SW480 (cell line): Measurements from ENCODE around the gene POMGNT2.
"Not testable (repeated sequence)": the region's sequence is repeated elsewhere in the genome, so short reads cannot be mapped to it uniquely, and the experiment has no call there.

Experiments
- DNase-seq: peaks from one replicate; pipeline ENCODE4 v3.0.0-alpha.2; 2016; ENCODE audit warnings: low spot score

POMGNT2 gene

DNA sequence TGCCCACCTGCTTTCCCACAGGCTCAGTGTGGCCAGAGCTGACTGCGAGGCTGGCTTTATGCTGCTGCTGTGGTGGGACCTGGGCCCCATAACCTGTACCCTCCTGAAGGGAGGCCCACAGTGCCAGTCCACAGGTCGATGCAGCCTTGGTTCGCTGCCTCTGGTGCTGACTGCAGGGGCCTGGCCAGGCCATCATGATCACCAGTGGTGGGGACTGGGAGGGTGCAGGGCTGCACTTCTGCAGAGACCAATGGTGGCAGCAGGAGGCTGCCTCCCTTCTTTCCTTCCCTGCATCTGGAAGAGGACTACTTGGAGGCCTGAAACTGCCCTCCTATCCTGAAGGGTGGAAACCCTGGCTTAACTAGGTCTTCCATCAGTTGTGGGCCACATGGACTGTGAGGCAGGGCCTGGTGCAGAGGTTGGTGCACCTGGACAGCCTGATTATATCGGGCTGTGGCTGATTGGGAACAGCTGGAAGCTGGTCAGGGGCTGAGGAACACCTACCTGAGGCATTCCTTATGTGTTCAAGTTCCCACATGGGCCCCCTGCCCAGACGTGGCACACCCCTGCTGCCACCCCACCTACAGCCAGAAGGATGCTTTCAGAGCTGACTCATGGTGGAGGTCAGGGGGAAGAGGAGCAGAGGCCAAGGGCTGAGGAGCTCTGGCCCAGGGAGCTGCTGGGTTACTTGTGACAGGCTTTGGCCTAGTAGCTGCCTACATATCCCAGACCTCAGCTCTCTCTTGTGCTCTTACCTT, 29.8 kb downstream of the POMGNT2 start:
- DNase-seq, result no peak

DNA sequence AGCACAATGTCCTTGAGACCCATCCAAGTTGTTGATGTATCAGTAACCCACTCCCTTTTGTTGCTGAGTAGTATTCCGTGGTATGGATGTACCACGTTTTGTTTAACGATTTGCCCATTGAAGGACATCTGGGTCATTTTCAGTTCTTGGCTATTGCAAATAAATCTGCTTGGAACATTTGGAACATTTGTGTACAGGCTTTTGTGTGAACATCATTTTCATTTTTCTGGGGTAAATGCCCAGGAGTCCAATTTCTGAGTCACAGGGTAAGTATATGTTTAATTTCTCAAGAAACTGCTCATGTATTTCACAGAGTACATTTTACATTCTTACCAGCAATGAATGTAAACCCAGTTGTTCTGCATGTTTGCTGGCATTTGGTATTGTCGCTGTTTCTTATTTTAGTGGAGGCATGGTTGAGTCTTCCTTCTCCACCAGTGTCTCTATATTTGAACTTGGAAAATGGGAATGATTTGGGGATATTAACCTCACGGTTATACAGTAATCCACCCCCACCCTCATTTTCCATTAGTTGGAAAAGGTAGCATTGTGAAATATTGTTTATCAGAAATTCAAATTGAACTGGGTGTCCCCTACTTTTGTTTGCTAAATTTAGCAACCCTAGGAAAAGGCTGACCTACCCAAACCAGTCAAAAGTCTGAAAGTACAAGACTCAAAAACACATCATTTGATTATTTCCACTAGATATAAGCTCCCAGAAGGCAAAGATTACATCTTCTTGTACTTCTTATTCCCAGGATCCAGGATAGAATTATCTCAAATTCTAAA, 30.8 kb downstream of the POMGNT2 start:
- DNase-seq, result no peak

- DNase-seq, result no peak
Observed at GRCh38 chr3:43074482-43074881, 31.4 kb downstream of the POMGNT2 start.

GRCh38 chr3:43073836-43074220, 32.1 kb downstream of the POMGNT2 start:
- DNase-seq, result no peak

DNA sequence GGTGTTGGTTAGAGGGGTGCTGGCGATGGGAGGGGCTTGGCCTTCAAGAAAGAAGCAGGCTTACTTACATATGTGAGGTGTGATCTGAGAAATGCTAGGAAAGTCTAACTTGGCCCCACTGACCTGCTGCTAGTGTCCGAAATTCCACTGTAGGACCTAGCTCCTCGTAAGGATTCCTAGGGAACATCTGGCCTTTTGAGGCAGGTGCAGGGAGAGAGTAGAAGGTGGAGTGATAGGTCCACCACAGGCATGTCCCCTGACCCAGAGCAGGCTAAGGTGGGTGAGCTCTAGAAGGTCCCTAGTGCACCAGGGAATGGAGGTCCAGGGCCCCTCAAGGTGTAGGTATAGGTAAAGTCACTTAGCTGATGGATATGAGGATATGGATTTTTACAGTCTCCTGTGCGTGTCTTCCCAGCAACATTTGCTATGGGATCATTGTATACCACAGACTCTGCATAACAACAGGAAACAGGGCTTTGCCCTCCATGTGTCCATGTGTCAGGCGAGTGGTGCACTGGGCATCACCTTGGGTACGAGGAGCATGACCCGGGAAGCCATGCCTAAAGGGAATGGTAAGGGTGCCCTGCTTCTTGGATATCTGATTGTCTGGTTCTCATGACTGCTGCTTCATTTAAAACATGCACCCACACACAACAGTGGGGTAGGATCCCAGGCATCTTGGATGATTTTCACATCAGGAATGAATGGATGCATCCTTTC, 32.6 kb downstream of the POMGNT2 start:
- DNase-seq, result no peak

DNA sequence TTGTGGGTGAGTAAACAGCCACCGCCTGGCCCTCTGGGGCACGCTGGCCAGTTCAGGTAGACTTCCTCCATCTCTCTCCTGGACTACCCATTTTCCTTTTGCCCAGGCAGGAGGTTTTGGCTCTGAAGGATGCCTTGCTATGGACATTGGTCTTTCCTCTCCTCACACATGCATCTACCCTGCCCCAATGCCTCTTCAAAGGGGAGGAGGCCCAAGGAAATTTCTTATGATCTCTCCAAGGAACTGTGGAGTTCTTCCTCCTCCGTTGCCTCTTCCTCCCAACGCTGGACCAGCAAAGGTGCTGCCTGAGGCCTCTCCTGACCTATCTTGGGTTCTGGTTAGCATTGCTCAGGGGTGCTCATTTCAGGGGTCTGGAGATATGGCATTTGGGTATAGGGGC, 33.5 kb downstream of the POMGNT2 start:
- DNase-seq, result no peak

DNA sequence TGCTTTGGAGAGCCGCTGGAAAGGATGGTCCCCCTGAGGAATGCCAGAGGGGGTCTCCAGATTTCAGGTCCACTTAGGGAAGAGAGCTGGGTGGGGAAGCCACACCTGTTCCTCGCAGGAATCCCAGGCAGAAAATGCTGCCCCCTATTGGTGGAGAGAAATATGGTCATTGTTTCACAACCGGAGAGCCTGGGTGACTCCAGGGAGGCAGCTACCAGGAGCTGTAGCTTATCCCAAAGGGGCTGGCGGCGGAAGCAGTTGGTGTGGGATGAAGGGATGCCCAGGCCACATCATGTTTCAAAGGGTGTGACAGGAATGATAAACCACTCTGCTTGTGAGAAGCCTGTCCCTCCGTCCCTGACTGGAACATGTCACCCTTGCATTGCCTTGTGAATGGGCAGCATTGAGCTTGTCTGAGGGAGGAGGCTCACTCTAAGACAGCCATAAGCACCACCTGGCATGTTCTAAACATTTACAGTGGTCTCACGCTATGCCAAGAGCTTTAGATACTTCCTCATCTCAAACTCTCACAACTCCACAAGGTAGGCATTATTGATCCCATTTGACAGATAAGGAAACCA, 34.5 kb downstream of the POMGNT2 start:
- DNase-seq, result no peak

DNA sequence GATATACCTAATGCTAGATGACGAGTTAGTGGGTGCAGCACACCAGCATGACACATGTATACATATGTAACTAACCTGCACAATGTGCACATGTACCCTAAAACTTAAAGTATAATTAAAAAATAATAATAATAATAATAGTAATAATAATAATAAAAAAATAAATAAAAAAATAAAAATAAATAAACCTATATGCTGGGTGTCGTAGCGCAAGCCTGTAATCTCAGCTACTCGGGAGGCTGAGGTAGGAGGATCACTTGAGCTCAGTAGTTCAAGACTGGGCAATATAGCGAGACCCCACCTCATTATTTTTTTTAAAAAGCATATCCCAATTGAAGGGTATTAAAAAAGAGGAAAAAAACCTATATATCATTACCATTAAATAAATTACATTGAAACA, 35.2 kb downstream of the POMGNT2 start:
- DNase-seq, result not testable (repeated sequence)

DNA sequence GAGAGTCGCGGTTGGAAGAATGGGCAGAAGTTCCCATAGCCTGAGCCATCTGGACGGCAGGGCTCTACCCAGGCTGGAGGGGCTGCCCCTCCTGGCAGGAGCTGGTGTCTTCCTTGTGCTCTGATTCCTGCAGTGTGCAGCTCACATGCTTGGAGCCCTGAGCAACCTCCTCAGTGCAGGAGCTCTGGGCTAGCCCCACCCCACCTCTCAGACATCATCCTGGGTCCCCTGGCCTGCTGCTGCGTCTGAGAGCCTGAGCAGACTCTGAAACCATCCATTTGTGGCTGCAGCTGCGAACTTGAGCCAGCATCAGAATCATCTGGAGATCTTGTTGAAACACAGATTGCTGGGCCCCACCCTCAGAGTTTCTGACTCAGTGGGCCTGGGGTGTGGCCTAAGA, 42.8 kb downstream of the POMGNT2 start:
- no peak for DNase-seq

DNA sequence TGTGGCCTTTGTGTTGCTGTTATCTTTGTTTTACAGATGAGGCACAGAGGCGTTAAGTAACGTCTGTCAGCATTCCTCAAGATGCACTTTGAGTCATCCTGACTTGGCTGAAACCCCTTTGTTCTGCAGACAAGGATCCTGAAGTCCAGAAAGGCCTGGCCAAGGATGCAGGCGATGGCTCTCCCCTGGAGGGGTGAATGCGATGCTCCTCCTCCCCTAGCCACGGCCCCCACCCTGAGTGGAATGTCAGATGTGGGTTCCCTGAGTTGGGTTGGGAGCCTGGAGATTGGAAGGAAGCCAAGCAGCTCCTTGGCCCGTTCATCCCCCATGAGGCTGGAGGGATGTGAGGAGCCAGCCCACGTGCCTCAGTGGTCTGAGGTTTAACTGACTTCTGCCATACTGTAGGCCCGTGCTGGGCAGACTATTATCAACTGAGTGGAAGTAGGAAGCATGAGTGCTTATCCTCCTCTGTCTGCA, 43.3 kb downstream of the POMGNT2 start:
- no peak for DNase-seq

- DNase-seq, result no peak
Observed at GRCh38 chr3:43062040-43062563, 43.8 kb downstream of the POMGNT2 start.

DNA sequence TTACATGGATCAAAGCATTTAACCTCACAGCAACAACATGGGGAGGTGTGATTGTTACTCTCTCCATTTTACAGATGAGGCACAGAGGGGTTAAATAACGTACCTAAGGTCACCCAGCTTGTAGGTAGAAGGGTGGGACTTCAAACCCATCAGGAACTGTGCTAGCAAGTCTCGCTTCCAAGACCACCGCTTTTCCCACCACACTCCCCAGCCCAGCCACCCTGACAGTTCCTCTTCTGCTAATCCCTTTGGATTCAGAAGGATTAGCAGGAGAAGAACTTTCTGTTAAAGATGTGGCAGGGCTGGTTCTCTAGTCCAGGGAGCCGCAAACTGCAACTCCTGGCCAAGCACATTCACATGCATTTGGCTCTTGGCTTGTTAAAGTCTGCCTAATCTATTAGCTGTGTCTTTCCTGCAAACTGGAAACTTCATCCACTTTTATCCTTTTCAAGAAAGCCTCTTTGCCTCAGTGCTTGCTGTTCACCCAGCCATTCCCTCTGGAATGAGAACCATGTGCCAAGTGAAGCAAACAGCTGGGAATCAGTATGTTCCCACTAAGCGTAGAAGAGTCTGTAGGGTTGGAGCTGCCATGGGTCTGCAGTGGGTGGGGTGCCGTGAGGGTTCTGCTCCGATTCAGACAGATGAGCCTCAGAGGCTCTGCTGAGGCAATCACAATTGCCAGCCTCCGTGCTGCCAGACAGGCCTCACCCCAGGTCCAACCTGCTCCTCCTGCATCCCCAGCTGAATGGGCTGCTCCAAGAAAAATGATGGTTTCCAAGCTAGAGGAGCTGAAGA, 44.6 kb downstream of the POMGNT2 start:
- DNase-seq, result no peak

DNA sequence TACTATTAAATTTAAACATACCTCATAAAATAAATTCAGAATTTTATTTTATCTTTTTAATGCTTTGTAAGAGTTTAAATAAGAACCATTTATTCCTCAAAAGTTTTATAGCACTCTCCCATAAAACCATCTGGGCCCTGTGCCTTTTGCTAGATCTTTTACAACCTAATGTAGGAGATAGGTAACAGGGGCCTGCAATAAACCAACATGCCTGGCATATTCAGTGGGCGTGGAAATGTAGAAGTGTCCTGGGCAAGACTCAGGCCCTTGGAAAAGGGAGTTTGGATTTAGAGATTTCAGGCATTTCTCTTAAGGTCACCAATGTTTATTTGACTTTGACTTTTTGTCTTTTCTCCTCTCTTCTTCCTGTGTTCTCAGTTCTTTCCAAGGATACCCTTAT, 46.4 kb downstream of the POMGNT2 start:
- no peak for DNase-seq

GRCh38 chr3:43055806-43056770, 49.8 kb downstream of the POMGNT2 start:
- DNase-seq, result no peak

DNA sequence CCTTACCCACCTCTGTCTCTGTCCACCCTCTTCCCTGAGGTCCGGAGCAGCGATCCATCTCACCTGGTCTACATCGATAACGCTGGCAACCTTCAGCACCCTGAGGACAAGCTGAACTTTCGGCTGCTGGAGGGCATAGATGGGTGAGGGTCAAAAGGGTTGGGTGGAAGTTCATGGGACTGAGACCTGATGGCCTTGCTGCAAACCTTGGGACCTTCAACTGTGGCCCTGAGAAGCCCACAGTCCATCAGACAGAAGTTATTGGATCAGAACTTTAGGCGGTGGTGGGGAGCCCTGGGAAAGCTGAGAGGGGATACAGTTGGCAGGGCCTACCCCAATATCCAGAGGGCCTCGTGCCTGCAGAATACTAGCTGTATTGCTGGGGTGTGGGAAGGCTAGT, 50.5 kb downstream of the POMGNT2 start:
- no peak for DNase-seq

DNA sequence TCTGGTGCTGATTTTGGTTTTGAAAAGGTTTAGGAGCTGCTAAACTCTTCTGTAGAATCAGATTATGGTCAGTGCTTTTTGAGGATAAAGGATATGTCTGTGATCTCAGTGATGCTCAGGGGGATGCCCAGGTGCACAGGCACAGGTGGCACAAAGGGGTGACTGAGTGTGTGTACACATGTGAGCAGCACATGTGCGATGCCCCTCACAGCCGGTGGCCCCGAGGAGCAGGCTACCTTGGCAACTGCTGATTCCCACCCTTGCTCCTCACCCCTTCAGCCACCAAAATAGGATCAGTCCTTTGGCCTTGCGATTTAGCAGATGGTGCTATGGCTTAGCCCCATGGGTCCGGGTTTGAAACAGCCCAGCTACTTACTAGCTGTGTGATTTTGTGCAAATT, 51.1 kb downstream of the POMGNT2 start:
- DNase-seq, result no peak

DNA sequence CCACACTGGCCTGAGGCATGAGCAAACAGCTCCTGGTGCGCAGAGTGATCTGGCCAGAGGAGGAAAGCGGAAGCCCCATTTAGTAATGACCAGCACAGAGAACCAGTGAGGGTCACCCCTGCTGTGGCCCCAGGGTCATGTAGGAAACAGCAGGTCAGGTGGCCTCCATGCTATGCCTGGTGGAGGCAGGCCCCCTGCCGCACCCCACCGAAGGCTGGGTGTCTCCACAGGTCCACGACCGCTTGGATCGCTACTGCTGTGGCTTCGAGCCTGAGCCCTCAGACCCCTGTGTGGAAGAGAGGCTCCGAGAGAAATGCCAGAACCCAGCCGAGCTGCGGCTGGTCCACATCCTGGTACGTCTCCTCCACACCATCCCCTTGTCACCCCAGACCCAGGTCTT, 52.6 kb downstream of the POMGNT2 start:
- no peak for DNase-seq

DNA sequence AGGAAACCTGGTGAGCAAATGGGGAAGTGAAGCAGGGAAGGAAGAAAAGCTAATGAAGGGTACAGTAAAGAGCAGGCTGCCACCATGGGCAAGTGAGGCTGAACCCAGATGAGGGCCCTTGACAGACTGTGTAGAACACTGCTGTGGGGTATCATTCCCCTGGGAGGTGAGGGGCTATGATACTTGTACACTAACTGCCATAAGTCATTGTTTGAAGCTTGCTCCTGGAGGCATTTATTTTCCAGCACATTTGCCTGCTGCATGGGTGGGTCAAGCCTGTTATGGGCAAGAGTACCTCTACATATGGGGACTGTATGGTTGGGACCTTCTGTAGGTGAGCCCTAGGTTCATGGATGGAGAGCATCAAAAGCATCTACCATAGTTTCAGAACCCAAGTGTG, 57.4 kb downstream of the POMGNT2 start:
- no peak for DNase-seq

DNA sequence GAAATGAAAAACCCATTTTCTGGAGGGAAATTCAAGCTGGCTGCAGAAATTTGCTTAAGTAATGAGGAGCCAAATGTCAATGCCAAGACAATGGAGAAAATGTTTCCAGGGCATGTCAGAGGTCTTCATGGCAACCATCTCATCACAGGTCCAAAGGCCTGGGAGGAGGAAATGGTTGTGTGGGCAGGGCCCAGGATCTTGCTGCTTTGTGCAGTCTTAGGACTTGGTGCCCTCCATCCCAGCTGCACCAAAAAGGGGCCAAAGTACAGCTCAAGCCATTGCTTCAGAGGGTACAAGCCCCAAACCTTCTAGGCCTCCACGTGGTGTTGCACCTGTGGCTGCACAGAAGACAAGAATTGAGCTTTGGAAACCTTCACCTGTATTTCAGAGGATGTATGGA, 59.3 kb downstream of the POMGNT2 start:
- DNase-seq, result no peak

DNA sequence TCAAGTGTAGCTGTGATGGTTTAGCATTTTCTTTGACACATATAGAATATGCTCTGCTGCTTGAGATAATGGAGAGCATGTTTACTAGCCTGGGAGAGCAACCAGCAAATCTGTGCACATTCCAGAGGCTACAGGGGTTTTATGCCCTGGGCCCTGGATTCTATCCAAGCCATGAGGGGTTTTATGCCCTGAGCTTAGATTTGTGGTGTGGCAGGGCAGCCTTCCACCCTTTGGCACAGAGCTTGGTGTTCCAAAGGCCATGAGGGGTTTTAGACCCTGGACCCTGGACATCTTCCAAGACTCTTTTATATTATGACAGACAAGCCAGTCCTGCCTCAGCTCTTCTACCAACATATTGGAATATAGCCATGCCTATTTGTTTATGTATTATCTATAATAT, 60.8 kb downstream of the POMGNT2 start:
- DNase-seq, result not testable (repeated sequence)
